HCT116 (cell line): ENCODE data around the gene CDK18. TPM values are rescaled to one million over a fixed set of nuclear protein-coding genes. Genes with fewer than 3 reads are reported as not detected.

Experiments
- ATAC-seq: fragments of 200-7000 bp; cut with Tn5 transposase; 2 replicates; pipeline ENCODE4 v1.9.1; 2020; ENCODE audit warnings: mild to moderate bottlenecking, moderate library complexity
- BruUV-seq: library from RNA; stranded (reverse); fragments of 400-500 nt; replicated peaks from 2 replicates; lab custom pipeline; 2021; lab: Mats Ljungman, UMichigan
- CTCF ChIA-PET: fragments of 300-600 bp; sonication (Branson Sonifier 250); formaldehyde crosslinking; loops from one replicate; lab custom pipeline; 2021; ENCODE audit warnings: antibody characterized with exemption; lab: Charles Lee
- POLR2A ChIA-PET: fragments of 300-600, 350-600 bp; sonication (Branson Sonifier 250); formaldehyde crosslinking; loops from one replicate; lab custom pipeline; 2021; ENCODE audit warnings: antibody characterized with exemption; lab: Charles Lee
- RAD21 ChIA-PET, 2 experiments: fragments of 300-600 bp; sonication (Branson Sonifier 250); formaldehyde crosslinking; loops; one replicate each; lab custom pipeline; 2023; ENCODE audit warnings: low total read pairs in 2 of 2; ENCODE audit not compliant: uncharacterized antibody in 2 of 2, unreplicated experiment in 2 of 2, low non-redundant PET in 1 of 2; lab: Charles Lee
- DNase-seq: peaks from one replicate; pipeline ENCODE4 v3.0.0-alpha.2; 2010; ENCODE audit warnings: low read depth, low spot score
- H2AFZ ChIP-seq: fragments of 200-600 bp; shearing (Covaris generic), sonication (generic); 2 replicates; pipeline ENCODE4 v1.6.1; 2017; ENCODE audit warnings: low read depth, mixed run types, mixed read lengths, antibody characterized with exemption, low read length; ENCODE audit not compliant: poor library complexity, severe bottlenecking
- H3K27ac ChIP-seq: 2 replicates; pipeline ENCODE4 v1.5.1; 2012; ENCODE audit warnings: low read depth, low read length
- H3K27me3 ChIP-seq: fragments of 200-600 bp; sonication (generic); 2 replicates; pipeline ENCODE4 v1.6.1; 2016; ENCODE audit warnings: mixed run types, low read length, mixed read lengths; ENCODE audit not compliant: insufficient read depth
- H3K36me3 ChIP-seq, 2 experiments: fragments of 200-500 bp in 1 of 2; fragments of 200-600 bp in 1 of 2; sonication (Bioruptor generic) in 1 of 2; sonication (generic) in 1 of 2; 2 replicates each; pipeline versions ENCODE4 v1.5.1 to v1.6.1; 2014 to 2016; ENCODE audit warnings: low read length in 2 of 2, inconsistent platforms in 1 of 2, mixed read lengths in 1 of 2, mixed run types in 1 of 2; ENCODE audit not compliant: insufficient read depth in 2 of 2, control insufficient read depth in 1 of 2
- H3K4me1 ChIP-seq, 2 experiments: fragments of 200-600 bp in 1 of 2; sonication (generic) in 1 of 2; 2 replicates each; pipeline versions ENCODE4 v1.5.1 to v1.6.1; 2012 to 2017; ENCODE audit warnings: low read length in 2 of 2, inconsistent platforms in 1 of 2, mild to moderate bottlenecking in 1 of 2, mixed read lengths in 1 of 2, mixed run types in 1 of 2, moderate library complexity in 1 of 2; ENCODE audit not compliant: insufficient read depth in 2 of 2, control insufficient read depth in 1 of 2
- H3K4me2 ChIP-seq: fragments of 200-600 bp; sonication (generic); 2 replicates; pipeline ENCODE4 v1.6.1; 2017; ENCODE audit warnings: mixed run types, low read length, mixed read lengths
- H3K4me3 ChIP-seq, 2 experiments: fragments of 200-600 bp in 1 of 2; sonication (generic) in 1 of 2; replicated peaks in 1 of 2; 2 replicates each; pipeline ENCODE4 v1.5.1; 2011 to 2016; ENCODE audit warnings: low read length in 2 of 2, control low read depth in 1 of 2, low read depth in 1 of 2, mild to moderate bottlenecking in 1 of 2, mixed read lengths in 1 of 2, mixed run types in 1 of 2
- H3K79me2 ChIP-seq: fragments of 200-600 bp; sonication (generic); 2 replicates; pipeline ENCODE4 v1.6.1; 2017; ENCODE audit warnings: mild to moderate bottlenecking, mixed run types, low read length, moderate library complexity, mixed read lengths; ENCODE audit not compliant: insufficient read depth
- H3K9ac ChIP-seq: fragments of 200-600 bp; sonication (generic); 2 replicates; pipeline ENCODE4 v1.6.1; 2016; ENCODE audit warnings: low read length, mixed read lengths
- H3K9me2 ChIP-seq: fragments of 200-600 bp; sonication (generic), shearing (Covaris generic); 2 replicates; pipeline ENCODE4 v1.6.1; 2017; ENCODE audit warnings: mixed run types, mild to moderate bottlenecking, moderate library complexity; ENCODE audit not compliant: insufficient read depth
- H3K9me3 ChIP-seq, 2 experiments: fragments of 200-500 bp in 1 of 2; fragments of 200-600 bp in 1 of 2; sonication (Bioruptor generic) in 1 of 2; sonication (generic) in 1 of 2; 2 replicates each; pipeline ENCODE4 v1.6.1; 2014 to 2017; ENCODE audit warnings: low read length in 2 of 2, mixed read lengths in 2 of 2, inconsistent platforms in 1 of 2, low read depth in 1 of 2, mild to moderate bottlenecking in 1 of 2, mixed run types in 1 of 2, moderate library complexity in 1 of 2; ENCODE audit not compliant: control insufficient read depth in 1 of 2, insufficient read depth in 1 of 2
- H4K20me1 ChIP-seq: fragments of 200-600 bp; sonication (generic), shearing (Covaris generic); 2 replicates; pipeline ENCODE4 v1.6.1; 2017; ENCODE audit warnings: mixed run types, mild to moderate bottlenecking, moderate library complexity; ENCODE audit not compliant: insufficient read depth
- CEBPB ChIP-seq: IDR thresholded peaks from 2 replicates; pipeline ENCODE4 v1.6.1; 2012; ENCODE audit warnings: low read depth
- EGR1 ChIP-seq: IDR thresholded peaks from 2 replicates; pipeline ENCODE4 v1.6.1; 2012; ENCODE audit warnings: low read depth
- ELF1 ChIP-seq: IDR thresholded peaks from 2 replicates; pipeline ENCODE4 v1.6.1; 2012; ENCODE audit warnings: low read depth, borderline replicate concordance
- EZH2 ChIP-seq: fragments of 200-600 bp; sonication (generic); IDR thresholded peaks from 2 replicates; pipeline ENCODE4 v1.6.1; 2017; ENCODE audit warnings: antibody characterized with exemption, mixed run types
- FOSL1 ChIP-seq: IDR thresholded peaks from 2 replicates; pipeline ENCODE4 v1.6.1; 2012; ENCODE audit warnings: low read depth
- JUND ChIP-seq: IDR thresholded peaks from 2 replicates; pipeline ENCODE4 v1.6.1; 2012
- MAX ChIP-seq: IDR thresholded peaks from 2 replicates; pipeline ENCODE4 v1.6.1; 2012
- POLR2A ChIP-seq: IDR thresholded peaks from 2 replicates; pipeline ENCODE4 v1.7.0; 2011; ENCODE audit warnings: borderline replicate concordance; ENCODE audit not compliant: insufficient read depth, insufficient read length; ENCODE audit errors: extremely low read depth
- POLR2AphosphoS5 ChIP-seq: IDR thresholded peaks from 2 replicates; pipeline ENCODE4 v1.6.1; 2011; ENCODE audit warnings: mild to moderate bottlenecking, low read depth, low read length, moderate library complexity
- SIN3A ChIP-seq: IDR thresholded peaks from 2 replicates; pipeline ENCODE4 v1.6.1; 2012; ENCODE audit warnings: low read depth
- SP1 ChIP-seq: IDR thresholded peaks from 2 replicates; pipeline ENCODE4 v1.6.1; 2012; ENCODE audit warnings: low read depth
- SRF ChIP-seq: IDR thresholded peaks from 2 replicates; pipeline ENCODE4 v1.6.1; 2012; ENCODE audit warnings: low read depth
- YY1 ChIP-seq: IDR thresholded peaks from 2 replicates; pipeline ENCODE4 v1.6.1; 2011; ENCODE audit warnings: low read length, low read depth, moderate library complexity, mild to moderate bottlenecking; ENCODE audit not compliant: insufficient replicate concordance; ENCODE audit errors: extremely low read depth
- ZFX ChIP-seq: fragments of 450-650 bp; IDR thresholded peaks from 2 replicates; pipeline ENCODE4 v1.6.1; 2017
- ZNF274 ChIP-seq: fragments of 200-500 bp; sonication (Bioruptor generic); IDR thresholded peaks from 2 replicates; pipeline ENCODE4 v1.6.1; 2014; ENCODE audit warnings: mild to moderate bottlenecking, low read depth, low read length, inconsistent platforms
- intact Hi-C: fragments of 100-400 bp; cut with micrococcal nuclease; formaldehyde crosslinking; loops from 2 replicates; pipeline ENCODE4 v1.10.0; 2022
- total RNA-seq: library from RNA; stranded (reverse); gene quantifications from one replicate; pipeline ENCODE4 v1.2.1, GENCODE V29; 2021; ENCODE audit not compliant: unreplicated experiment
- TF ChIP-seq, protein P1 (sequence below), 3 experiments: fragments of 200-600 bp in 1 of 3; sonication (generic) in 1 of 3; IDR thresholded peaks in 2 of 3; conservative IDR thresholded peaks in 1 of 3; 2 replicates each; pipeline ENCODE4 v1.5.1; 2012 to 2017; ENCODE audit warnings: low read depth in 2 of 3, low read length in 2 of 3, antibody characterized with exemption in 1 of 3, borderline replicate concordance in 1 of 3, control low read depth in 1 of 3, mild to moderate bottlenecking in 1 of 3, mixed read lengths in 1 of 3, mixed run types in 1 of 3, moderate library complexity in 1 of 3; ENCODE audit not compliant: insufficient read depth in 1 of 3

The CDK18 gene
- total RNA-seq, 1 experiment from 2014 or later, result 32.0 TPM

DNA sequence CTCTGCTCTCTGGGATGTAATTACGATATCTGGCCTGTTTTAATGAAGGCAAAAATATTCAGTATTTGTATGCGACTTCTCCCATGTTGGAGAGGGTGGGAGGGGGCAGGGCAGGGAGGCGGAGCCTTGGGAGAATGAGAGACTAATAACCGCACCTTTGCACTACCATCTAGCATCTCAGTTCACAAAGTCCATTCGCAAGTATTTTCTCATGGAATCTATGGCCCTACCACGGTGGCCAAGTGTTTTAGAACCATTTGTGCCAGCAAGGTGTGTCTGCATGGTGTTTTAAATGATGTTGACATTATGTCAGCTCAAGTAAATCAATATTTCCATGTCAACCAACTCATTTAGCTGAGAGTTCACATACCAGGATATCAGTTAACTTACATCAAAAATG, 34.3 kb upstream of the CDK18 start:
- ATAC-seq (no peak), DNase-seq (no peak)
- Histone ChIP-seq H3K79me2 (no peaks in the 10 kb centered on the region), H3K27me3 (no peaks in the 10 kb centered on the region), H3K4me3 (no peak overlapping the region), H3K9me3 (peaks cover 0 to 4% of the 10 kb centered on the region in 2 experiments; a peak in 1 of 4 replicates), H3K9ac (no peak overlapping the region), H4K20me1 (no peaks in the 10 kb centered on the region), H3K27ac (no peak overlapping the region), H3K36me3 (no peaks in the 10 kb centered on the region), H3K4me2 (no peak overlapping the region), H3K4me1 (no peaks in the 10 kb centered on the region), H2AFZ (no peak overlapping the region), H3K9me2 (no peaks in the 10 kb centered on the region)
- ChIA-PET RAD21 (no interaction called here), CTCF (no interaction called here), POLR2A (no interaction called here)
- TF ChIP-seq FOSL1 (no peak), EGR1 (no peak), SIN3A (no peak), ELF1 (no peak), POLR2A (no peak)
- intact Hi-C loops, result no loop called here
- BruUV-seq, result no TSS peak

GRCh38 chr1:205472737-205473441, 31.6 kb upstream of the CDK18 start:
- Histone ChIP-seq H2AFZ (no peak overlapping the region), H4K20me1 (no peaks in the 10 kb centered on the region), H3K79me2 (no peaks in the 10 kb centered on the region), H3K9me3 (peaks cover 0 to 8% of the 10 kb centered on the region in 2 experiments; a peak in 1 of 4 replicates), H3K36me3 (no peaks in the 10 kb centered on the region), H3K4me2 (no peak overlapping the region), H3K9ac (no peak overlapping the region), H3K9me2 (no peaks in the 10 kb centered on the region), H3K27ac (no peak overlapping the region), H3K4me3 (no peak overlapping the region), H3K27me3 (no peaks in the 10 kb centered on the region), H3K4me1 (peaks cover 6 to 8% of the 10 kb centered on the region in 2 experiments)
- intact Hi-C loops, result no loop called here
- DNase-seq (no peak), ATAC-seq (no peak)
- BruUV-seq, result no TSS peak
- RAD21 ChIA-PET, result no interaction called here
- CTCF ChIA-PET, result interaction anchor here (1.2 kb wide), 1 partner anchor 12 kb away, joined by 3 read pairs; no protein-coding TSS in a partner anchor
- TF ChIP-seq ZFX, result no peak
- TF ChIP-seq CEBPB, result no peak
- no peak for TF ChIP-seq MAX
- TF ChIP-seq YY1, result no peak
- TF ChIP-seq POLR2AphosphoS5, result no peak
- no peak for TF ChIP-seq SP1
- no peak for TF ChIP-seq JUND
- TF ChIP-seq, protein P1, sequence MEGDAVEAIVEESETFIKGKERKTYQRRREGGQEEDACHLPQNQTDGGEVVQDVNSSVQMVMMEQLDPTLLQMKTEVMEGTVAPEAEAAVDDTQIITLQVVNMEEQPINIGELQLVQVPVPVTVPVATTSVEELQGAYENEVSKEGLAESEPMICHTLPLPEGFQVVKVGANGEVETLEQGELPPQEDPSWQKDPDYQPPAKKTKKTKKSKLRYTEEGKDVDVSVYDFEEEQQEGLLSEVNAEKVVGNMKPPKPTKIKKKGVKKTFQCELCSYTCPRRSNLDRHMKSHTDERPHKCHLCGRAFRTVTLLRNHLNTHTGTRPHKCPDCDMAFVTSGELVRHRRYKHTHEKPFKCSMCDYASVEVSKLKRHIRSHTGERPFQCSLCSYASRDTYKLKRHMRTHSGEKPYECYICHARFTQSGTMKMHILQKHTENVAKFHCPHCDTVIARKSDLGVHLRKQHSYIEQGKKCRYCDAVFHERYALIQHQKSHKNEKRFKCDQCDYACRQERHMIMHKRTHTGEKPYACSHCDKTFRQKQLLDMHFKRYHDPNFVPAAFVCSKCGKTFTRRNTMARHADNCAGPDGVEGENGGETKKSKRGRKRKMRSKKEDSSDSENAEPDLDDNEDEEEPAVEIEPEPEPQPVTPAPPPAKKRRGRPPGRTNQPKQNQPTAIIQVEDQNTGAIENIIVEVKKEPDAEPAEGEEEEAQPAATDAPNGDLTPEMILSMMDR (IDR thresholded peaks at IDR 0.05 in 2 of 3, conservative IDR thresholded peaks at IDR 0.05 in 1 of 3; ENCODE audit: borderline replicate concordance in 1 of 3, insufficient read depth in 1 of 3, low read depth in 2 of 3, low read length in 2 of 3), result no peak
- no peak for TF ChIP-seq EGR1
- TF ChIP-seq FOSL1, result no peak
- TF ChIP-seq SRF, result no peak
- no peak for TF ChIP-seq ZNF274
- TF ChIP-seq EZH2, result no peak
- POLR2A ChIA-PET, result no interaction called here
